H1 (cell line): Measurements from ENCODE around the gene ARSB. TPM values are rescaled to one million over a fixed set of nuclear protein-coding genes. Genes with fewer than 3 reads are reported as not detected.

Experiments used
- CTCF ChIA-PET: fragments of 300-600 bp; sonication (Branson Sonifier 250); formaldehyde crosslinking; loops from one replicate; lab custom pipeline; 2021; ENCODE audit not compliant: partially characterized antibody; lab: Charles Lee
- POLR2A ChIA-PET: fragments of 300-600 bp; sonication (Branson Sonifier 250); formaldehyde crosslinking; loops from one replicate; lab custom pipeline; 2021; ENCODE audit warnings: inconsistent platforms; ENCODE audit not compliant: partially characterized antibody; lab: Charles Lee
- DNase-seq, 2 experiments: peaks; one replicate each; pipeline versions ENCODE4 v3.0.0 to v3.0.0-alpha.2; 2010 to 2022; ENCODE audit warnings: low spot score in 2 of 2, low read depth in 1 of 2, mixed read lengths in 1 of 2
- FAIRE-seq: peaks from 2 replicates; lab custom pipeline; 2011; peaks lifted over from hg19 to GRCh38; lab: Jason Lieb, UNC
- H2AFZ ChIP-seq: 2 replicates; pipeline ENCODE4 v1.8.1; 2012; ENCODE audit warnings: low read length, inconsistent platforms
- H2AK5ac ChIP-seq: 2 replicates; pipeline ENCODE4 v1.6.1; 2013; ENCODE audit warnings: low read depth, low read length
- H2BK120ac ChIP-seq: replicated peaks from 2 replicates; pipeline ENCODE3; 2013; ENCODE audit warnings: low read depth, low read length, inconsistent platforms
- H2BK12ac ChIP-seq: 2 replicates; pipeline ENCODE4 v1.6.1; 2013; ENCODE audit warnings: low read depth, low read length
- H2BK15ac ChIP-seq: 2 replicates; pipeline ENCODE4 v1.6.1; 2013; ENCODE audit warnings: low read length
- H2BK20ac ChIP-seq: 2 replicates; pipeline ENCODE4 v1.6.1; 2013; ENCODE audit warnings: low read length
- H2BK5ac ChIP-seq: 2 replicates; pipeline ENCODE4 v1.6.1; 2013; ENCODE audit warnings: low read depth, low read length
- H3K14ac ChIP-seq: 2 replicates; pipeline ENCODE4 v1.6.1; 2013; ENCODE audit warnings: inconsistent platforms; ENCODE audit not compliant: insufficient read length
- H3K18ac ChIP-seq: 2 replicates; pipeline ENCODE4 v1.6.1; 2013; ENCODE audit warnings: low read length; ENCODE audit errors: extremely low read depth
- H3K23ac ChIP-seq: 2 replicates; pipeline ENCODE4 v1.6.1; 2013; ENCODE audit warnings: inconsistent platforms; ENCODE audit not compliant: insufficient read length
- H3K23me2 ChIP-seq: 2 replicates; pipeline ENCODE4 v1.6.1; 2013; ENCODE audit warnings: low read depth, low read length
- H3K27ac ChIP-seq: 2 replicates; pipeline ENCODE4 v1.6.1; 2011; ENCODE audit warnings: low read depth, low read length, inconsistent platforms
- H3K27me3 ChIP-seq, 4 experiments: replicated peaks in 1 of 4; 1 replicate in 1 of 4; 2 replicates in 3 of 4; pipeline versions ENCODE4 v1.6.1 to v1.8.1; 2011 to 2013; ENCODE audit warnings: low read length in 3 of 4, mild to moderate bottlenecking in 3 of 4, inconsistent platforms in 2 of 4, mixed read lengths in 2 of 4, moderate library complexity in 1 of 4; ENCODE audit not compliant: control insufficient read depth in 3 of 4, insufficient read depth in 3 of 4; ENCODE audit errors: extremely low read depth in 1 of 4
- H3K36me3 ChIP-seq, 4 experiments: 2 replicates each; pipeline versions ENCODE4 v1.6.1 to v1.8.1; 2011 to 2013; ENCODE audit warnings: mild to moderate bottlenecking in 4 of 4, low read length in 3 of 4, moderate library complexity in 2 of 4, control low read depth in 1 of 4, inconsistent platforms in 1 of 4; ENCODE audit not compliant: insufficient read depth in 4 of 4, control insufficient read depth in 2 of 4
- H3K4ac ChIP-seq: replicated peaks from 2 replicates; pipeline ENCODE3; 2013; ENCODE audit warnings: low read length, low read depth, mixed read lengths, inconsistent platforms; ENCODE audit not compliant: insufficient read length
- H3K4me1 ChIP-seq, 4 experiments: replicated peaks in 1 of 4; 1 replicate in 1 of 4; 2 replicates in 3 of 4; pipeline versions ENCODE4 v1.6.1 to v1.8.1; 2011 to 2013; ENCODE audit warnings: low read length in 3 of 4, inconsistent platforms in 2 of 4, mixed read lengths in 1 of 4; ENCODE audit not compliant: insufficient read depth in 4 of 4, control insufficient read depth in 3 of 4
- H3K4me2 ChIP-seq, 2 experiments: 2 replicates each; pipeline versions ENCODE4 v1.6.1 to v1.8.1; 2011 to 2013; ENCODE audit warnings: low read depth in 2 of 2, low read length in 2 of 2, control low read depth in 1 of 2, inconsistent platforms in 1 of 2, mild to moderate bottlenecking in 1 of 2; ENCODE audit not compliant: insufficient read depth in 1 of 2
- H3K4me3 ChIP-seq, 4 experiments: fragments of 200-600, 300-600 bp in 1 of 4; sonication (generic), shearing (Covaris generic), sonication (Bioruptor Twin) in 1 of 4; 2 replicates each; pipeline versions ENCODE4 v1.5.1 to v1.8.1; 2011 to 2016; ENCODE audit warnings: low read length in 4 of 4, low read depth in 3 of 4, control low read depth in 2 of 4, inconsistent platforms in 2 of 4, mild to moderate bottlenecking in 2 of 4, mixed read lengths in 1 of 4, moderate library complexity in 1 of 4; ENCODE audit not compliant: insufficient read depth in 2 of 4; ENCODE audit errors: extremely low read depth in 1 of 4
- H3K56ac ChIP-seq: replicated peaks from 2 replicates; pipeline ENCODE3; 2013; ENCODE audit warnings: low read depth, mild to moderate bottlenecking, mixed read lengths, low read length, inconsistent platforms; ENCODE audit not compliant: insufficient read length
- H3K79me1 ChIP-seq: 2 replicates; pipeline ENCODE4 v1.6.1; 2013; ENCODE audit warnings: low read depth, low read length, control low read depth
- H3K79me2 ChIP-seq, 2 experiments: 2 replicates each; pipeline versions ENCODE4 v1.6.1 to v1.8.1; 2012 to 2013; ENCODE audit warnings: low read length in 2 of 2, mild to moderate bottlenecking in 2 of 2, inconsistent platforms in 1 of 2; ENCODE audit not compliant: insufficient read depth in 2 of 2, control insufficient read depth in 1 of 2
- H3K9ac ChIP-seq, 4 experiments: replicated peaks in 1 of 4; 1 replicate in 1 of 4; 2 replicates in 3 of 4; pipeline versions ENCODE4 v1.6.1 to v1.8.1; 2011 to 2013; ENCODE audit warnings: low read depth in 3 of 4, low read length in 3 of 4, control low read depth in 2 of 4, mild to moderate bottlenecking in 2 of 4, moderate library complexity in 2 of 4, inconsistent platforms in 1 of 4; ENCODE audit errors: extremely low read depth in 1 of 4
- H3K9me3 ChIP-seq, 2 experiments: 2 replicates each; pipeline versions ENCODE4 v1.6.1 to v1.8.1; 2012 to 2013; ENCODE audit warnings: mild to moderate bottlenecking in 2 of 2, moderate library complexity in 2 of 2, control low read depth in 1 of 2, inconsistent platforms in 1 of 2, low read depth in 1 of 2, low read length in 1 of 2, mixed read lengths in 1 of 2; ENCODE audit not compliant: insufficient read depth in 2 of 2
- H4K20me1 ChIP-seq, 2 experiments: replicated peaks in 1 of 2; 2 replicates each; pipeline versions ENCODE3 to v1.8.1; 2011 to 2013; ENCODE audit warnings: inconsistent platforms in 2 of 2, low read length in 2 of 2, mild to moderate bottlenecking in 1 of 2; ENCODE audit not compliant: insufficient read depth in 2 of 2, control insufficient read depth in 1 of 2
- H4K5ac ChIP-seq: 2 replicates; pipeline ENCODE4 v1.6.1; 2013; ENCODE audit warnings: low read length, low read depth, mixed read lengths, inconsistent platforms; ENCODE audit not compliant: insufficient read length
- H4K8ac ChIP-seq: 2 replicates; pipeline ENCODE4 v1.8.0; 2013; ENCODE audit warnings: mild to moderate bottlenecking, moderate library complexity, low read length, inconsistent platforms; ENCODE audit not compliant: insufficient read depth; ENCODE audit errors: extremely low read depth
- H4K91ac ChIP-seq: replicated peaks from 2 replicates; pipeline ENCODE3; 2013; ENCODE audit warnings: low read length, mixed read lengths, inconsistent platforms; ENCODE audit not compliant: insufficient read length
- POLR2A ChIP-seq, 2 experiments: IDR thresholded peaks; 1 replicate in 1 of 2; 2 replicates in 1 of 2; pipeline ENCODE4 v1.6.1; 2011; ENCODE audit warnings: low read depth in 2 of 2, low read length in 2 of 2, mild to moderate bottlenecking in 2 of 2; ENCODE audit errors: control extremely low read depth in 1 of 2
- RXRA ChIP-seq: IDR thresholded peaks from 2 replicates; pipeline ENCODE4 v1.6.1; 2011; ENCODE audit warnings: low read depth, mild to moderate bottlenecking, low read length, moderate library complexity; ENCODE audit not compliant: insufficient read depth
- SAP30 ChIP-seq: fragments of 300-600 bp; sonication (generic); IDR thresholded peaks from 2 replicates; pipeline ENCODE4 v1.7.1; 2012; ENCODE audit warnings: low read length, moderate library complexity, mild to moderate bottlenecking, inconsistent platforms; ENCODE audit not compliant: insufficient read depth, insufficient replicate concordance
- WGBS, 2 experiments: shearing (Covaris generic) in 1 of 2; methylation state at CpG; one replicate each; pipeline versions ENCODE4 v1.1.6 to v1.1.7; 2013 to 2015; ENCODE audit warnings: low lambda C conversion rate in 2 of 2, mixed read lengths in 2 of 2, inconsistent platforms in 1 of 2, low coverage in 1 of 2, missing lambda C conversion rate in 1 of 2; ENCODE audit not compliant: insufficient replicate concordance in 2 of 2, insufficient coverage in 1 of 2, insufficient read length in 1 of 2; ENCODE audit errors: extremely low coverage in 1 of 2, missing lambda C conversion rate in 1 of 2; 5-methylcytosine and 5-hydroxymethylcytosine counted together
- polyA plus RNA-seq, 7 experiments: library from polyadenylated mRNA; depleted of rRNA in 3 of 7; stranded (reverse) in 5 of 7; unstranded in 2 of 7; fragments of >200 nt in 5 of 7; fragments of 200-250 nt in 2 of 7; gene quantifications; 1 replicate in 5 of 7; 2 replicates in 1 of 7; 4 replicates in 1 of 7; pipeline versions ENCODE4 v1.2.1 to v1.2.3, GENCODE V29; 2011 to 2013; ENCODE audit warnings: missing spikeins in 2 of 7, mixed read lengths in 2 of 7
- total RNA-seq: library from RNA; stranded (reverse); fragmentation: NEBNext Ultra II Directional; extraction: Animal tissue kit (Norgen Biotek cat#: 25700); gene quantifications from 2 replicates; pipeline ENCODE4 v1.2.1, GENCODE V29; 2021
- TF ChIP-seq, protein P1 (sequence below): IDR thresholded peaks from 2 replicates; pipeline ENCODE4 v1.6.1; 2012; ENCODE audit warnings: inconsistent platforms

The ARSB gene
- total and polyA plus RNA-seq, 2 of the 8 experiments (the other 6 are each of a cell fraction or from before 2014, with no cell fraction given), result 6.4 to 13.9 TPM

- no peak overlapping the region for H2BK12ac ChIP-seq
- H2BK5ac ChIP-seq, result no peak overlapping the region
- H4K5ac ChIP-seq, result no peak overlapping the region
- FAIRE-seq (no peak), DNase-seq (no peak)
- peaks cover 0 to 4% (median 0%) of the 10 kb centered on the region in 4 experiments; a peak in 1 of 7 replicates for H3K4me1 ChIP-seq
- TF ChIP-seq POLR2A (IDR thresholded peaks at IDR 0.05; ENCODE audit: control extremely low read depth in 1 of 2, low read depth in 2 of 2, low read length in 2 of 2) (no peak), RXRA (no peak), SAP30 (no peak)
- TF ChIP-seq, protein P1, sequence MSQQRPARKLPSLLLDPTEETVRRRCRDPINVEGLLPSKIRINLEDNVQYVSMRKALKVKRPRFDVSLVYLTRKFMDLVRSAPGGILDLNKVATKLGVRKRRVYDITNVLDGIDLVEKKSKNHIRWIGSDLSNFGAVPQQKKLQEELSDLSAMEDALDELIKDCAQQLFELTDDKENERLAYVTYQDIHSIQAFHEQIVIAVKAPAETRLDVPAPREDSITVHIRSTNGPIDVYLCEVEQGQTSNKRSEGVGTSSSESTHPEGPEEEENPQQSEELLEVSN, result no peak
- no peak overlapping the region for H2AK5ac ChIP-seq
- no peaks in the 10 kb centered on the region for H3K9me3 ChIP-seq
- H3K4me3 ChIP-seq, result no peak overlapping the region
- no peak overlapping the region for H2BK120ac ChIP-seq
- H2BK15ac ChIP-seq, result no peak overlapping the region
- no peak overlapping the region for H2BK20ac ChIP-seq
- no peaks in the 10 kb centered on the region for H3K79me1 ChIP-seq
- H3K23me2 ChIP-seq, result no peaks in the 10 kb centered on the region
- no peak overlapping the region for H3K4ac ChIP-seq
- H3K36me3 ChIP-seq, result no peaks in the 10 kb centered on the region
- H3K79me2 ChIP-seq, result no peaks in the 10 kb centered on the region
- 98% methylated on average over 3 of the region's 3 CpGs; no CpG with 5 or more reads in 1 of the 2 experiments for WGBS, 2 experiments
- POLR2A ChIA-PET, result no interaction called here
- no peak overlapping the region for H3K14ac ChIP-seq
- CTCF ChIA-PET, result interaction anchor here (0.6 to 1.8 kb wide), 4 partner anchors 14 to 67 kb away, joined by 3 to 6 read pairs (median 3); no protein-coding TSS in a partner anchor
- no peaks in the 10 kb centered on the region for H3K27me3 ChIP-seq
- H3K9ac ChIP-seq, result no peak overlapping the region
- no peak overlapping the region for H3K18ac ChIP-seq
- H3K56ac ChIP-seq, result no peak overlapping the region
- H3K4me2 ChIP-seq, result no peak overlapping the region
- no peaks in the 10 kb centered on the region for H4K20me1 ChIP-seq
- no peak overlapping the region for H3K27ac ChIP-seq
- no peak overlapping the region for H4K91ac ChIP-seq
- no peak overlapping the region for H2AFZ ChIP-seq
- H3K23ac ChIP-seq, result no peak overlapping the region
- H4K8ac ChIP-seq, result no peak overlapping the region
Measured at GRCh38 chr5:78816143-78816765, 168.9 kb downstream of the ARSB start.
